DOHH2 (cell line): Measurements from ENCODE around the gene EEIG1.

Source experiments
- EZH2phosphoT487 ChIP-seq: fragments of 200-600 bp; sonication (generic); IDR thresholded peaks from 2 replicates; pipeline ENCODE4 v1.6.1; 2017; ENCODE audit warnings: borderline replicate concordance, mild to moderate bottlenecking, antibody characterized with exemption, low read length, moderate library complexity, mixed read lengths
- TF ChIP-seq, protein P1 (sequence below): fragments of 200-600 bp; sonication (generic); IDR thresholded peaks from one replicate; pipeline ENCODE4 v1.5.1; 2014; ENCODE audit warnings: antibody characterized with exemption, mild to moderate bottlenecking, low read depth, low read length; ENCODE audit not compliant: poor library complexity, severe bottlenecking

DNA sequence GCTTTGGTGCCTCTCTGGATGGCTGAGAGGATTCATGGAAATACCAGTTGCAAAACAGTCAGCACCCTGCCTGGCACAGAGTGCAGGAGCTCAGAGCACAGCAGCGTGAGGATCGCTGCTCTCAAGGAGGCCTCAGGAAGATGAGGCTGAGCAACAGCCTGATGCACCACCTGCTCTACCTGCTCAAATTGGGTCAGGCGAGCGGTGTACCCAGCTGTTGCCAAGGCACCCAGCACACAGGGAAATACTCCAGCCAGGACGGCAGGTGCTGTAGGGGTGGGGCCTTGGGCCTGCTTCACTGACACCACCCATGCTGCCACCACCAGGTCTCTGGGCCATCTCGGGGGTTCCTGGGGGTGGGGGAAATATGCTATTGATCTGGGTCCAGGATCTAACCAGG is 4.3 kb downstream of the EEIG1 start:
- TF ChIP-seq, protein P1, sequence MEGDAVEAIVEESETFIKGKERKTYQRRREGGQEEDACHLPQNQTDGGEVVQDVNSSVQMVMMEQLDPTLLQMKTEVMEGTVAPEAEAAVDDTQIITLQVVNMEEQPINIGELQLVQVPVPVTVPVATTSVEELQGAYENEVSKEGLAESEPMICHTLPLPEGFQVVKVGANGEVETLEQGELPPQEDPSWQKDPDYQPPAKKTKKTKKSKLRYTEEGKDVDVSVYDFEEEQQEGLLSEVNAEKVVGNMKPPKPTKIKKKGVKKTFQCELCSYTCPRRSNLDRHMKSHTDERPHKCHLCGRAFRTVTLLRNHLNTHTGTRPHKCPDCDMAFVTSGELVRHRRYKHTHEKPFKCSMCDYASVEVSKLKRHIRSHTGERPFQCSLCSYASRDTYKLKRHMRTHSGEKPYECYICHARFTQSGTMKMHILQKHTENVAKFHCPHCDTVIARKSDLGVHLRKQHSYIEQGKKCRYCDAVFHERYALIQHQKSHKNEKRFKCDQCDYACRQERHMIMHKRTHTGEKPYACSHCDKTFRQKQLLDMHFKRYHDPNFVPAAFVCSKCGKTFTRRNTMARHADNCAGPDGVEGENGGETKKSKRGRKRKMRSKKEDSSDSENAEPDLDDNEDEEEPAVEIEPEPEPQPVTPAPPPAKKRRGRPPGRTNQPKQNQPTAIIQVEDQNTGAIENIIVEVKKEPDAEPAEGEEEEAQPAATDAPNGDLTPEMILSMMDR, result no peak
- no peak for TF ChIP-seq EZH2phosphoT487
